OCI-LY1 (cell line): ENCODE results near the gene SATB1.

Source experiments
- CTCF ChIP-seq: fragments of 200-600 bp; sonication (generic), shearing (Covaris generic); IDR thresholded peaks from 2 replicates; pipeline ENCODE4 v1.5.1; 2017; ENCODE audit warnings: mild to moderate bottlenecking, antibody characterized with exemption, low read length, moderate library complexity, mixed read lengths
- EZH2 ChIP-seq: fragments of 200-600 bp; sonication (generic), shearing (Covaris generic); IDR thresholded peaks from 2 replicates; pipeline ENCODE4 v1.8.0; 2017; ENCODE audit warnings: borderline replicate concordance, mixed run types, mild to moderate bottlenecking, antibody characterized with exemption, low read length, moderate library complexity, mixed read lengths

- TF ChIP-seq CTCF (no peak), EZH2 (no peak)
Observed at GRCh38 chr3:18447720-18448119, 22.6 kb upstream of the SATB1 start.
